ENCODE measurements around the gene DHCR7.

- no peak for TF ChIP-seq CTCF (IDR thresholded peaks at IDR 0.05)
- TF ChIP-seq POLR2A (IDR thresholded peaks at IDR 0.05) = no peak
These were observed 1.1 kb downstream of the DHCR7 start for GRCh38 chr11:71446942-71447688.
